ENCODE measurements around the gene RAB40C.

The RAB40C gene

GRCh38 chr16:582614-583331 is 7.1 kb upstream of the RAB40C start:
- no peak for TF ChIP-seq ZC3H10 (CRISPR knock-in tag; IDR thresholded peaks at IDR 0.05)
- TF ChIP-seq ZFP3 (CRISPR knock-in tag; IDR thresholded peaks at IDR 0.05) = no peak
- no peak for TF ChIP-seq CREB5 (CRISPR knock-in tag; IDR thresholded peaks at IDR 0.05; ENCODE audit: low read depth)
- TF ChIP-seq ZNF70 (CRISPR knock-in tag; IDR thresholded peaks at IDR 0.05) = no peak
- no peak for TF ChIP-seq CSDC2 (CRISPR knock-in tag; IDR thresholded peaks at IDR 0.05)
- no peak for ATAC-seq

GRCh38 chr16:583470-583814 is 6.4 kb upstream of the RAB40C start:
- TF ChIP-seq TCF4 (CRISPR knock-in tag; IDR thresholded peaks at IDR 0.05; ENCODE audit: borderline replicate concordance) (no peak), ISL1 (CRISPR knock-in tag; IDR thresholded peaks at IDR 0.05) (no peak), POU6F1 (CRISPR knock-in tag; IDR thresholded peaks at IDR 0.05; ENCODE audit: borderline replicate concordance, low read depth) (no peak), BACH2 (CRISPR knock-in tag; IDR thresholded peaks at IDR 0.05; ENCODE audit: borderline replicate concordance) (no peak), RARB (CRISPR knock-in tag; IDR thresholded peaks at IDR 0.05) (no peak), ZNF8 (CRISPR knock-in tag; IDR thresholded peaks at IDR 0.05) (no peak), TOX (CRISPR knock-in tag; IDR thresholded peaks at IDR 0.05; ENCODE audit: borderline replicate concordance) (no peak), CSDC2 (CRISPR knock-in tag; IDR thresholded peaks at IDR 0.05) (no peak), PPARA (CRISPR knock-in tag; IDR thresholded peaks at IDR 0.05; ENCODE audit: borderline replicate concordance) (no peak), SNAI2 (CRISPR knock-in tag; IDR thresholded peaks at IDR 0.05) (no peak), ZNF70 (CRISPR knock-in tag; IDR thresholded peaks at IDR 0.05) (no peak), ZFP30 (CRISPR knock-in tag; IDR thresholded peaks at IDR 0.05) (no peak), ESRRG (CRISPR knock-in tag; IDR thresholded peaks at IDR 0.05) (no peak), GLIS3 (CRISPR knock-in tag; IDR thresholded peaks at IDR 0.05) (no peak)
- ATAC-seq = no peak

GRCh38 chr16:583815-584591 is 5.9 kb upstream of the RAB40C start:
- no peak for TF ChIP-seq ISL1 (CRISPR knock-in tag; IDR thresholded peaks at IDR 0.05)
- TF ChIP-seq TSHZ2 (CRISPR knock-in tag; IDR thresholded peaks at IDR 0.05) = no peak
- no peak for TF ChIP-seq ZFP3 (CRISPR knock-in tag; IDR thresholded peaks at IDR 0.05)
- TF ChIP-seq ZNF8 (CRISPR knock-in tag; IDR thresholded peaks at IDR 0.05) = no peak
- no peak for TF ChIP-seq GLIS3 (CRISPR knock-in tag; IDR thresholded peaks at IDR 0.05)
- TF ChIP-seq OSR1 (CRISPR knock-in tag; IDR thresholded peaks at IDR 0.05) = no peak
- TF ChIP-seq TOX (CRISPR knock-in tag; IDR thresholded peaks at IDR 0.05; ENCODE audit: borderline replicate concordance) = no peak

GRCh38 chr16:585351-585750 is 4.5 kb upstream of the RAB40C start:
- no peak; the same call in 2 of the 3 replicates for ATAC-seq
- no peak for TF ChIP-seq PPARA (CRISPR knock-in tag; IDR thresholded peaks at IDR 0.05; ENCODE audit: borderline replicate concordance)
- TF ChIP-seq POU6F1 (CRISPR knock-in tag; IDR thresholded peaks at IDR 0.05; ENCODE audit: borderline replicate concordance, low read depth) = no peak
- TF ChIP-seq ZFP3 (CRISPR knock-in tag; IDR thresholded peaks at IDR 0.05) = no peak
- no peak for TF ChIP-seq ARNTL (CRISPR knock-in tag; IDR thresholded peaks at IDR 0.05; ENCODE audit: borderline replicate concordance, low read depth)
- TF ChIP-seq ZFP30 (CRISPR knock-in tag; IDR thresholded peaks at IDR 0.05) = no peak
- TF ChIP-seq ESRRG (CRISPR knock-in tag; IDR thresholded peaks at IDR 0.05) = no peak
- no peak for TF ChIP-seq BACH2 (CRISPR knock-in tag; IDR thresholded peaks at IDR 0.05; ENCODE audit: borderline replicate concordance)
- no peak for TF ChIP-seq RARB (CRISPR knock-in tag; IDR thresholded peaks at IDR 0.05)
- no peak for TF ChIP-seq CSDC2 (CRISPR knock-in tag; IDR thresholded peaks at IDR 0.05)
- TF ChIP-seq ZNF8 (CRISPR knock-in tag; IDR thresholded peaks at IDR 0.05) = no peak

More at GRCh38 chr16:583815-584591, 5.9 kb upstream of the RAB40C start:
- no peak for ATAC-seq
